ENCODE data around the gene TSHZ3. TPM values are rescaled to one million over a fixed set of nuclear protein-coding genes. Genes with fewer than 3 reads are reported as not detected.

Gene TSHZ3
- total and polyA plus RNA-seq, 9 of the 15 experiments (the other 6 are each of a cell fraction or from before 2014, with no cell fraction given) = 0.03 to 0.13 (median 0.05) TPM; not detected in 5

DNA sequence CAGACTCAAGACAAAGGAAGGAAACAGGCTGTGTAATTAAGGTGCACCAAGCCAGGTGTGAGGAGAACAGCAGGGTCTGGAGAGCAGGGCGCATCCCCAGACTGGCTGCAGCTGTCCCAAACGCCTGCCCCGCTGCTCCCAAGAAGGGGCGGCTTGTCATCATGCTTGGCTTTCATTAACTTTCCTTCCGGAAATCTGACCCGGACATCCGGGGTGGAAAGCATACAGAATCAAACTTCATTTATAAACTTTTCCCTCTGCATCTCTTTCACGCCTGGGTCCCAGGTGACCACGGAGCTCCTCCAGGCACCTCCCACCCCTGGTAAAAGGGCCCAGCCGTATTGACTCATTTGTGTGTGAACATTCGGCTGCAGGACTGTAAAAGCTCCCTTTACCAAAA, 31.7 kb downstream of the TSHZ3 start (continued):
- TF ChIP-seq PTBP1 (IDR thresholded peaks at IDR 0.05; ENCODE audit: low read depth, low read length) (no peak), ZNF57 (CRISPR knock-in tag; IDR thresholded peaks at IDR 0.05) (no peak), BCL6 (CRISPR knock-in tag; IDR thresholded peaks at IDR 0.05) (no peak), HIVEP1 (CRISPR knock-in tag; IDR thresholded peaks at IDR 0.05) (no peak), HNRNPH1 (optimal IDR thresholded peaks at IDR 0.05; ENCODE audit: low read depth, low read length) (no peak), HDAC8 (tag; IDR thresholded peaks at IDR 0.05) (no peak), FOXJ2 (tag; IDR thresholded peaks at IDR 0.05) (no peak), PHF21A (IDR thresholded peaks at IDR 0.05; ENCODE audit: borderline replicate concordance, low read depth) (no peak), SREBF2 (CRISPR knock-in tag; IDR thresholded peaks at IDR 0.05) (no peak)
- TF ChIP-seq, protein P1, sequence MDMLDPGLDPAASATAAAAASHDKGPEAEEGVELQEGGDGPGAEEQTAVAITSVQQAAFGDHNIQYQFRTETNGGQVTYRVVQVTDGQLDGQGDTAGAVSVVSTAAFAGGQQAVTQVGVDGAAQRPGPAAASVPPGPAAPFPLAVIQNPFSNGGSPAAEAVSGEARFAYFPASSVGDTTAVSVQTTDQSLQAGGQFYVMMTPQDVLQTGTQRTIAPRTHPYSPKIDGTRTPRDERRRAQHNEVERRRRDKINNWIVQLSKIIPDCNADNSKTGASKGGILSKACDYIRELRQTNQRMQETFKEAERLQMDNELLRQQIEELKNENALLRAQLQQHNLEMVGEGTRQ (CRISPR knock-in tag; IDR thresholded peaks at IDR 0.05) = no peak

DNA sequence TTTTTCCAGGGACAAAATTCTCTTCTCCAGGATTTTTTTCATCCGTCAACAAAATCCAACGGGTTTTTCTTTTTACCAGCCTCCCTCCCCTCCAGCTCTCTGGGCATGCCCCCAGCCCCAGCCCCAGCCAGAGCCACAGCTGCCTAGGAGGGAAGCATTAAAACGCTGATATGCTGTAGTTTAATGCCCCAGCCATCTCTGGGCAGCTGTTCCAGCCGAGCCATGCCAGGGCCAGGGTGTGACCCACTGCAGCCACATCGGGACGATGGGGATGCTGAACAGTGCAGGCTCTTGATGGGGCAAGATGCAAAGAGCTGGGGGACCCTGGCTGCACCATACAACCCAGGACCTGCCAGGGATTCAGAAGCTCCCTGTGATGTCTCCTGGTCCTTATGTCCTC, 32.1 kb downstream of the TSHZ3 start:
- FAIRE-seq = no peak
- Histone ChIP-seq H3K4me1 (replicated peaks in 1 of 2; ENCODE audit: control insufficient read depth in 2 of 2, insufficient read depth in 2 of 2, low read length in 2 of 2) (no peaks in the 10 kb centered on the region), H3K4me3 (no peak overlapping the region), H3K4me2 (ENCODE audit: insufficient read depth, low read length) (no peak overlapping the region), H3K27ac (ENCODE audit: extremely low read depth, low read depth, low read length) (no peak overlapping the region), H3K9me1 (ENCODE audit: control insufficient read depth, insufficient read depth, low read length) (no peaks in the 10 kb centered on the region), H3K9me3 (replicated peaks; ENCODE audit: control insufficient read depth, insufficient read depth, low read depth, low read length) (no peaks in the 10 kb centered on the region), H3K36me3 (ENCODE audit: control insufficient read depth, insufficient read depth, low read length) (no peaks in the 10 kb centered on the region), H3K9ac (ENCODE audit: insufficient read depth in 1 of 2, low read depth in 2 of 2, low read length in 2 of 2) (no peak overlapping the region), H3K79me2 (ENCODE audit: control insufficient read depth, insufficient read depth, low read length) (no peaks in the 10 kb centered on the region), H2AFZ (ENCODE audit: low read depth, low read length) (no peak overlapping the region), H4K20me1 (replicated peaks; ENCODE audit: control insufficient read depth, insufficient read depth, low read length) (no peaks in the 10 kb centered on the region), H3K27me3 (ENCODE audit: control insufficient read depth in 2 of 2, insufficient read depth in 2 of 2, low read length in 2 of 2) (peaks cover 8 to 37% of the 10 kb centered on the region in 2 experiments; a peak in 3 of 5 replicates)
- ChIA-PET POLR2A (no interaction called here), CTCF (ENCODE audit: low intra/inter-chr PET ratio) (no interaction called here)
- BruUV-seq (replicated peaks) = no TSS peak
- DNase-seq (ENCODE audit: extremely low read depth in 1 of 4, low spot score in 3 of 4) = no peak
- intact Hi-C loops (cut with micrococcal nuclease) = no loop called here
- in situ Hi-C loops (cut with MboI) = no loop called here
- ATAC-seq = no peak
- 0% methylated on average over 6 of the region's 6 CpGs for WGBS (ENCODE audit: insufficient coverage, low coverage, missing lambda C conversion rate)
- TF ChIP-seq BRD9 (IDR thresholded peaks at IDR 0.05; ENCODE audit: low read depth, partially characterized antibody) (no peak), CREBBP (IDR thresholded peaks at IDR 0.05; ENCODE audit: low read depth, low read length) (no peak), TEAD2 (tag; IDR thresholded peaks at IDR 0.05) (no peak), ZKSCAN8 (CRISPR knock-in tag; IDR thresholded peaks at IDR 0.05) (no peak)
- TF ChIP-seq, protein P2, sequence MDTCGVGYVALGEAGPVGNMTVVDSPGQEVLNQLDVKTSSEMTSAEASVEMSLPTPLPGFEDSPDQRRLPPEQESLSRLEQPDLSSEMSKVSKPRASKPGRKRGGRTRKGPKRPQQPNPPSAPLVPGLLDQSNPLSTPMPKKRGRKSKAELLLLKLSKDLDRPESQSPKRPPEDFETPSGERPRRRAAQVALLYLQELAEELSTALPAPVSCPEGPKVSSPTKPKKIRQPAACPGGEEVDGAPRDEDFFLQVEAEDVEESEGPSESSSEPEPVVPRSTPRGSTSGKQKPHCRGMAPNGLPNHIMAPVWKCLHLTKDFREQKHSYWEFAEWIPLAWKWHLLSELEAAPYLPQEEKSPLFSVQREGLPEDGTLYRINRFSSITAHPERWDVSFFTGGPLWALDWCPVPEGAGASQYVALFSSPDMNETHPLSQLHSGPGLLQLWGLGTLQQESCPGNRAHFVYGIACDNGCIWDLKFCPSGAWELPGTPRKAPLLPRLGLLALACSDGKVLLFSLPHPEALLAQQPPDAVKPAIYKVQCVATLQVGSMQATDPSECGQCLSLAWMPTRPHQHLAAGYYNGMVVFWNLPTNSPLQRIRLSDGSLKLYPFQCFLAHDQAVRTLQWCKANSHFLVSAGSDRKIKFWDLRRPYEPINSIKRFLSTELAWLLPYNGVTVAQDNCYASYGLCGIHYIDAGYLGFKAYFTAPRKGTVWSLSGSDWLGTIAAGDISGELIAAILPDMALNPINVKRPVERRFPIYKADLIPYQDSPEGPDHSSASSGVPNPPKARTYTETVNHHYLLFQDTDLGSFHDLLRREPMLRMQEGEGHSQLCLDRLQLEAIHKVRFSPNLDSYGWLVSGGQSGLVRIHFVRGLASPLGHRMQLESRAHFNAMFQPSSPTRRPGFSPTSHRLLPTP (IDR thresholded peaks at IDR 0.05; ENCODE audit: borderline replicate concordance, extremely low read depth, insufficient read length) = no peak
- TF ChIP-seq, protein P3, sequence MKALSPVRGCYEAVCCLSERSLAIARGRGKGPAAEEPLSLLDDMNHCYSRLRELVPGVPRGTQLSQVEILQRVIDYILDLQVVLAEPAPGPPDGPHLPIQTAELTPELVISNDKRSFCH (CRISPR knock-in tag; IDR thresholded peaks at IDR 0.05) = no peak
- TF ChIP-seq, protein P3 (tag; IDR thresholded peaks at IDR 0.05) = no peak
- TF ChIP-seq, protein P4, sequence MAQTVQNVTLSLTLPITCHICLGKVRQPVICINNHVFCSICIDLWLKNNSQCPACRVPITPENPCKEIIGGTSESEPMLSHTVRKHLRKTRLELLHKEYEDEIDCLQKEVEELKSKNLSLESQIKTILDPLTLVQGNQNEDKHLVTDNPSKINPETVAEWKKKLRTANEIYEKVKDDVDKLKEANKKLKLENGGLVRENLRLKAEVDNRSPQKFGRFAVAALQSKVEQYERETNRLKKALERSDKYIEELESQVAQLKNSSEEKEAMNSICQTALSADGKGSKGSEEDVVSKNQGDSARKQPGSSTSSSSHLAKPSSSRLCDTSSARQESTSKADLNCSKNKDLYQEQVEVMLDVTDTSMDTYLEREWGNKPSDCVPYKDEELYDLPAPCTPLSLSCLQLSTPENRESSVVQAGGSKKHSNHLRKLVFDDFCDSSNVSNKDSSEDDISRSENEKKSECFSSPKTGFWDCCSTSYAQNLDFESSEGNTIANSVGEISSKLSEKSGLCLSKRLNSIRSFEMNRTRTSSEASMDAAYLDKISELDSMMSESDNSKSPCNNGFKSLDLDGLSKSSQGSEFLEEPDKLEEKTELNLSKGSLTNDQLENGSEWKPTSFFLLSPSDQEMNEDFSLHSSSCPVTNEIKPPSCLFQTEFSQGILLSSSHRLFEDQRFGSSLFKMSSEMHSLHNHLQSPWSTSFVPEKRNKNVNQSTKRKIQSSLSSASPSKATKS (CRISPR knock-in tag; IDR thresholded peaks at IDR 0.05) = no peak

Data from K562 (cell line).